Adrenal gland (tissue), 12 donors: Measurements from ENCODE around the gene LUC7L3. TPM values are rescaled to one million over a fixed set of nuclear protein-coding genes. Genes with fewer than 3 reads are reported as not detected.
A peak's percentile ranks its signal among the peaks of the same experiment; 100 is the strongest.

Experiments
- DNase-seq, 7 donors: peaks; one replicate each; pipeline ENCODE4 v3.0.0-alpha.2; 2019 to 2020
- H3K27ac ChIP-seq, 5 donors: fragments of 200-600 bp; sonication (generic) in 4 of 5; 1 replicate in 3 of 5; 2 replicates in 2 of 5; pipeline versions ENCODE4 v1.5.1 to v1.8.0; 2016 to 2020; ENCODE audit warnings: mild to moderate bottlenecking in 1 of 5
- H3K27me3 ChIP-seq: fragments of 200-600 bp; 2 replicates; pipeline ENCODE4 v1.8.0; 2021
- H3K36me3 ChIP-seq, 2 donors: fragments of 200-600 bp; replicated peaks in 1 of 2; 1 replicate in 1 of 2; 2 replicates in 1 of 2; pipeline versions ENCODE4 v1.5.1 to v1.8.0; 2018 to 2022
- H3K4me1 ChIP-seq, 2 donors: fragments of 200-600 bp; replicated peaks in 1 of 2; 1 replicate in 1 of 2; 2 replicates in 1 of 2; pipeline versions ENCODE4 v1.5.1 to v1.8.0; 2018 to 2021
- H3K4me3 ChIP-seq, 4 donors: fragments of 200-600 bp; sonication (generic) in 3 of 4; one replicate each; pipeline ENCODE4 v1.5.1; 2016 to 2018
- H3K9me3 ChIP-seq, 3 donors: fragments of 200-600 bp; sonication (generic) in 1 of 3; replicated peaks in 1 of 3; 1 replicate in 2 of 3; 2 replicates in 1 of 3; pipeline versions ENCODE4 v1.5.1 to v1.8.0; 2016 to 2021
- CTCF ChIP-seq, 6 experiments: fragments of 450-650 bp in 4 of 6; fragments of 200-600 bp in 2 of 6; sonication (generic) in 1 of 6; IDR thresholded peaks; 1 replicate in 5 of 6; 2 replicates in 1 of 6; pipeline versions ENCODE4 v1.5.1 to v1.8.0; 2016 to 2021; ENCODE audit warnings: antibody characterized with exemption in 6 of 6, mild to moderate bottlenecking in 2 of 6, moderate library complexity in 1 of 6
- POLR2A ChIP-seq, 2 donors: fragments of 450-650 bp; IDR thresholded peaks; one replicate each; pipeline ENCODE4 v1.6.1; 2017; ENCODE audit warnings: antibody characterized with exemption in 2 of 2, mild to moderate bottlenecking in 2 of 2, moderate library complexity in 1 of 2
- WGBS, 4 donors: extraction: QIAGEN DNeasy Blood & Tissue Kit in 2 of 4; methylation state at CpG; one replicate each; pipeline versions ENCODE4 v1.1.5 to v1.1.7; 2013 to 2017; 5-methylcytosine and 5-hydroxymethylcytosine counted together
- intact Hi-C, 2 donors: fragments of 100-400 bp; cut with DNase I; formaldehyde crosslinking; loops; one replicate each; pipeline versions ENCODE4 v1.14.1 to v1.15.0; 2022 to 2023
- polyA plus RNA-seq, 3 donors: library from polyadenylated mRNA; stranded (reverse); fragments of 200-250 nt in 2 of 3; fragments of 350-450 nt in 1 of 3; fragmentation: Illumina TruSeq in 1 of 3; extraction: RNeasy Lipid Tissue Mini Kit (QIAGEN cat#74804) in 1 of 3; gene quantifications; one replicate each; pipeline ENCODE4 v1.2.3, GENCODE V29; 2013 to 2014
- total RNA-seq, 9 donors: library from RNA; depleted of rRNA in 4 of 9; stranded (reverse); fragments of >200 nt in 4 of 9; fragments of 120-200 nt in 1 of 9; fragmentation: NEBNext Ultra II Directional in 1 of 9; extraction: Animal tissue kit (Norgen Biotek cat#: 25700) in 1 of 9; gene quantifications; one replicate each; pipeline versions ENCODE4 v1.1.0 to v1.2.4, GENCODE V29; 2013 to 2023
- donor health status: healthy with polysubstance abuse.
- donor health status: Bipolar disorder and iron deficiency.
- donor health status: DM: yes; HTN: yes; CAD: no.
- donor health status: DM: no; HTN: no; CAD: no.
- donor health status: DM: no; HTN: no; CAD: no.
- donor health status: DM: yes; HTN: yes; CAD: no.

The LUC7L3 gene
- total and polyA plus RNA-seq, 12 donors, result 16.1 to 248 (median 89.2) TPM

GRCh38 chr17:50797135-50797810, 77.9 kb downstream of the LUC7L3 start:
- no peak for DNase-seq
- no peaks in the 10 kb centered on the region for H3K9me3 ChIP-seq
- 77 to 81% (median 79%) methylated on average over 11 of the region's 11 CpGs for WGBS, 4 donors
- no peak overlapping the region for H3K4me3 ChIP-seq
- H3K27ac ChIP-seq, result no peak overlapping the region
- H3K36me3 ChIP-seq, result no peaks in the 10 kb centered on the region
- H3K4me1 ChIP-seq, result no peaks in the 10 kb centered on the region
- intact Hi-C loops, result no loop called here
- TF ChIP-seq CTCF (IDR thresholded peaks at IDR 0.05) (no peak), POLR2A (IDR thresholded peaks at IDR 0.05) (no peak)
- no peaks in the 10 kb centered on the region for H3K27me3 ChIP-seq

- no peak overlapping the region for H3K27ac ChIP-seq
- 86 to 94% (median 87%) methylated on average over 16 to 19 of the region's 19 CpGs for WGBS, 4 donors
- intact Hi-C loops, result no loop called here
Observed at GRCh38 chr17:50798424-50799288, 79.3 kb downstream of the LUC7L3 start.

GRCh38 chr17:50799582-50799981, 80.2 kb downstream of the LUC7L3 start:
- Histone ChIP-seq H3K36me3 (no peaks in the 10 kb centered on the region), H3K27me3 (no peaks in the 10 kb centered on the region), H3K4me3 (no peak overlapping the region), H3K9me3 (no peaks in the 10 kb centered on the region), H3K4me1 (no peaks in the 10 kb centered on the region), H3K27ac (no peak overlapping the region)
- TF ChIP-seq CTCF (IDR thresholded peaks at IDR 0.05), result no peak
- TF ChIP-seq POLR2A (IDR thresholded peaks at IDR 0.05), result no peak
- intact Hi-C loops, result no loop called here
- no peak for DNase-seq
- 77 to 94% (median 89%) methylated on average over 3 to 9 of the region's 9 CpGs for WGBS, 4 donors

More at GRCh38 chr17:50798424-50799288, 79.3 kb downstream of the LUC7L3 start:
- H3K4me3 ChIP-seq, result no peak overlapping the region
- no peak for DNase-seq
- no peaks in the 10 kb centered on the region for H3K27me3 ChIP-seq
- no peaks in the 10 kb centered on the region for H3K9me3 ChIP-seq
- H3K36me3 ChIP-seq, result no peaks in the 10 kb centered on the region
- no peaks in the 10 kb centered on the region for H3K4me1 ChIP-seq
- TF ChIP-seq POLR2A (IDR thresholded peaks at IDR 0.05) (no peak), CTCF (IDR thresholded peaks at IDR 0.05) (no peak)

GRCh38 chr17:50800196-50800700, 80.8 kb downstream of the LUC7L3 start:
- 61 to 85% (median 65%) methylated on average over 9 to 12 of the region's 12 CpGs for whole genome bisulfite sequencing, 4 donors
- intact Hi-C loops, result no loop called here

More at GRCh38 chr17:50800196-50800700, 80.8 kb downstream of the LUC7L3 start:
- TF ChIP-seq CTCF (IDR thresholded peaks at IDR 0.05) (no peak), POLR2A (IDR thresholded peaks at IDR 0.05) (no peak)
- Histone ChIP-seq H3K9me3 (no peaks in the 10 kb centered on the region), H3K27me3 (no peaks in the 10 kb centered on the region), H3K27ac (no peak overlapping the region), H3K36me3 (no peaks in the 10 kb centered on the region), H3K4me1 (no peaks in the 10 kb centered on the region), H3K4me3 (no peak overlapping the region)
- peak in 5 of 7 donors; percentile 25 to 48 (median 44) for DNase-seq
